CD4-positive, alpha-beta T cell treated with Interleukin-6 for 4 hours (primary cell): Measurements from ENCODE around the gene KRTAP10-2.
"Not testable (repeated sequence)": the region's sequence is repeated elsewhere in the genome, so short reads cannot be mapped to it uniquely, and the experiment has no call there.

ENCODE experiments used
- DNase-seq: peaks from one replicate; pipeline ENCODE4 v3.0.0-alpha.2; 2020; ENCODE audit warnings: mixed read lengths

KRTAP10-2 gene

GRCh38 chr21:44582055-44582454 is 30.8 kb upstream of the KRTAP10-2 start:
- no peak for DNase-seq

- DNase-seq: no peak
Measured at GRCh38 chr21:44581158-44581557, 29.9 kb upstream of the KRTAP10-2 start.

GRCh38 chr21:44580231-44580821 is 29.0 kb upstream of the KRTAP10-2 start, which contains the start of gene KRTAP10-5:
KRTAP10-5 (minus strand) TSS chr21:44580604; CDS start chr21:44580578, 26 bp downstream.
- DNase-seq: not testable (repeated sequence)

GRCh38 chr21:44579833-44580144 is 28.5 kb upstream of the KRTAP10-2 start:
- DNase-seq: no peak

- DNase-seq: no peak
Measured at GRCh38 chr21:44579056-44579832, 27.9 kb upstream of the KRTAP10-2 start.

- DNase-seq: no peak
Measured at GRCh38 chr21:44578371-44579055, 27.2 kb upstream of the KRTAP10-2 start.

GRCh38 chr21:44576025-44576420 is 24.7 kb upstream of the KRTAP10-2 start:
- DNase-seq: no peak

- no peak for DNase-seq
Measured at GRCh38 chr21:44575307-44576024, 24.2 kb upstream of the KRTAP10-2 start.

GRCh38 chr21:44574457-44575306 is 23.4 kb upstream of the KRTAP10-2 start:
- no peak for DNase-seq

- not testable (repeated sequence) for DNase-seq
Measured at GRCh38 chr21:44573630-44574456, 22.5 kb upstream of the KRTAP10-2 start, which contains the start of gene KRTAP10-4. KRTAP10-4 (plus strand) TSS chr21:44573729; CDS start chr21:44573759, 30 bp downstream.

GRCh38 chr21:44572959-44573583 is 21.8 kb upstream of the KRTAP10-2 start:
- no peak for DNase-seq

- no peak for DNase-seq
Measured at GRCh38 chr21:44571844-44572782, 20.8 kb upstream of the KRTAP10-2 start.

- no peak for DNase-seq
Measured at GRCh38 chr21:44571296-44571695, 20.0 kb upstream of the KRTAP10-2 start.

GRCh38 chr21:44569861-44570517 is 18.7 kb upstream of the KRTAP10-2 start:
- no peak for DNase-seq

- no peak for DNase-seq
Measured at GRCh38 chr21:44568667-44569556, 17.6 kb upstream of the KRTAP10-2 start.

GRCh38 chr21:44568261-44568660 is 17.0 kb upstream of the KRTAP10-2 start:
- no peak for DNase-seq

GRCh38 chr21:44567481-44568171 is 16.3 kb upstream of the KRTAP10-2 start:
- no peak for DNase-seq
